Cardiac septum (tissue), 1 donor: ENCODE data around the gene PARVA. TPM values are rescaled to one million over a fixed set of nuclear protein-coding genes. Genes with fewer than 3 reads are reported as not detected.
"Not testable (repeated sequence)": the region's sequence is repeated elsewhere in the genome, so short reads cannot be mapped to it uniquely, and the experiment has no call there.

Experiments
- DNase-seq: peaks from one replicate; pipeline ENCODE4 v3.0.0-alpha.2; 2020; ENCODE audit warnings: low spot score
- intact Hi-C: fragments of 100-400 bp; cut with DNase I; formaldehyde crosslinking; loops from one replicate; pipeline ENCODE4 v1.14.0; 2022
- total RNA-seq: library from RNA; stranded (reverse); fragmentation: NEBNext Ultra II Directional; extraction: Animal tissue kit (Norgen Biotek cat#: 25700); gene quantifications from one replicate; pipeline ENCODE4 v1.2.1, GENCODE V29; 2021
- donor health status: DM: no; HTN: no; CAD: no.

Gene PARVA
- total RNA-seq, 1 donor from 2014 or later = 70.5 TPM

- no peak for DNase-seq
- intact Hi-C loops = no loop called here
Observed at GRCh38 chr11:12512826-12513395, 135.5 kb downstream of the PARVA start.

- intact Hi-C loops = no loop called here
- no peak for DNase-seq
Observed at GRCh38 chr11:12516387-12517105, 139.2 kb downstream of the PARVA start.

GRCh38 chr11:12517306-12517705 is 139.9 kb downstream of the PARVA start:
- intact Hi-C loops = no loop called here
- DNase-seq = no peak

GRCh38 chr11:12517741-12518140 is 140.4 kb downstream of the PARVA start:
- intact Hi-C loops = no loop called here
- DNase-seq = no peak

GRCh38 chr11:12518606-12519385 is 141.4 kb downstream of the PARVA start:
- intact Hi-C loops = no loop called here
- no peak for DNase-seq

GRCh38 chr11:12520054-12520453 is 142.7 kb downstream of the PARVA start:
- no peak for DNase-seq
- intact Hi-C loops = loop anchor here (5.0 kb wide), 1 partner anchor 152 kb away; the partner anchor contains the start of gene TEAD1

- intact Hi-C loops = loop anchor here (5.0 kb wide), 1 partner anchor 152 kb away; the partner anchor contains the start of gene TEAD1
- DNase-seq = not testable (repeated sequence)
Observed at GRCh38 chr11:12520576-12520975, 143.2 kb downstream of the PARVA start.

GRCh38 chr11:12523180-12523924 is 146.0 kb downstream of the PARVA start:
- no peak for DNase-seq
- intact Hi-C loops = loop anchor here (5.0 kb wide), 1 partner anchor 149 kb away; the partner anchor contains the start of gene TEAD1

GRCh38 chr11:12524865-12525264 is 147.5 kb downstream of the PARVA start:
- DNase-seq = no peak
- intact Hi-C loops = loop anchor here (5.0 kb wide), 1 partner anchor 147 kb away; the partner anchor contains the start of gene TEAD1

GRCh38 chr11:12525466-12526055 is 148.2 kb downstream of the PARVA start:
- intact Hi-C loops = no loop called here
- DNase-seq = no peak

- intact Hi-C loops = no loop called here
Observed at GRCh38 chr11:12526789-12527188, 149.4 kb downstream of the PARVA start.

GRCh38 chr11:12528487-12528886 is 151.1 kb downstream of the PARVA start:
- intact Hi-C loops = no loop called here
- DNase-seq = no peak

More at GRCh38 chr11:12526789-12527188, 149.4 kb downstream of the PARVA start:
- DNase-seq = no peak

GRCh38 chr11:12529041-12529440 is 151.7 kb downstream of the PARVA start:
- intact Hi-C loops = no loop called here
- DNase-seq = no peak

GRCh38 chr11:12529793-12530192 is 152.4 kb downstream of the PARVA start:
- intact Hi-C loops = no loop called here
- no peak for DNase-seq

- intact Hi-C loops = no loop called here
- no peak for DNase-seq
Observed at GRCh38 chr11:12531020-12531419, 153.6 kb downstream of the PARVA start.

- DNase-seq = no peak
- intact Hi-C loops = no loop called here
Observed at GRCh38 chr11:12531681-12532080, 154.3 kb downstream of the PARVA start.

- DNase-seq = no peak
- intact Hi-C loops = no loop called here
Observed at GRCh38 chr11:12532580-12532979, 155.2 kb downstream of the PARVA start.

- no peak for DNase-seq
Observed at GRCh38 chr11:12534549-12534948, 157.2 kb downstream of the PARVA start.

GRCh38 chr11:12535321-12535720 is 157.9 kb downstream of the PARVA start:
- no peak for DNase-seq
- intact Hi-C loops = no loop called here

More at GRCh38 chr11:12534549-12534948, 157.2 kb downstream of the PARVA start:
- intact Hi-C loops = no loop called here
